HG03175 (cell line): ENCODE data around the gene OR52B2.
"Not testable (repeated sequence)": the region's sequence is repeated elsewhere in the genome, so short reads cannot be mapped to it uniquely, and the experiment has no call there.

ENCODE experiments used
- ATAC-seq: cut with Tn5 transposase; IDR thresholded peaks from one replicate; pipeline ENCODE4 v1.9.1; 2021; ENCODE audit warnings: mild to moderate bottlenecking, moderate library complexity; ENCODE audit not compliant: unreplicated experiment

OR52B2 gene

DNA sequence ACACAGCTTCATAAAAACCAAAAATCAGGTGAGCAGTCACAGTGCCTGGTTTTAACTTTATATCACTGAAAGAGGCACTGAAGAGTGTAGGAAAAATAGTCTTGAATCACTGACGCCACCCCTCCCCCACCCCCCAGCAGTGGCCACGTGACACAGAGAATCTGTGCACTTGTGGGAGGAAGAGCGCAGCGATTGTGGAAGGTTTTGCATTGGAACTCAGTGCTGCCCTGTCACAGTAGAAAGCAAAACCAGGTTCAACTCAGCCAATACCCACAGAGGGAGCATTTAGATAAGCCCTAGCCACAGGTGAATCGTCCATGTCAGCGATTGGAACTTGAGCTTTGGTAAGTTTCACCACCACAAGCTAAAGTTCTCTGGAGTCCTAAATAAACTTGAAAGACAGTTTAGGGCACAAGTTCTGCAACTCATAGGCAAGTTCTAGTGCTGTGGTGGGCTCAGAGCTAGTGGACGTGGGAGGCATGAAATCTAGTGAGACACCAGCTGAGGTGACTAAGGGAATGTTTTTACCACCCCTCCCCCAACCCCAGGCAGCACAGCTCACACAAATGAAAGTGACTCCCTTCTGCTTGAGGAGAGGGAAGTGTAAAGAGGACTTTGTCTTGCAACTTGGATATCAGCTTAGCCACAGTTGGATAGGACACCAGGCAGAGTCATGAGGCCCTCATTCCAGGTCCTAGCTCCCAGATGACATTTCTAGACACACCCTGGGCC, 13.3 kb downstream of the OR52B2 start:
- ATAC-seq: no peak

- no peak for ATAC-seq
Measured at GRCh38 chr11:6152126-6152525, 18.0 kb downstream of the OR52B2 start.

DNA sequence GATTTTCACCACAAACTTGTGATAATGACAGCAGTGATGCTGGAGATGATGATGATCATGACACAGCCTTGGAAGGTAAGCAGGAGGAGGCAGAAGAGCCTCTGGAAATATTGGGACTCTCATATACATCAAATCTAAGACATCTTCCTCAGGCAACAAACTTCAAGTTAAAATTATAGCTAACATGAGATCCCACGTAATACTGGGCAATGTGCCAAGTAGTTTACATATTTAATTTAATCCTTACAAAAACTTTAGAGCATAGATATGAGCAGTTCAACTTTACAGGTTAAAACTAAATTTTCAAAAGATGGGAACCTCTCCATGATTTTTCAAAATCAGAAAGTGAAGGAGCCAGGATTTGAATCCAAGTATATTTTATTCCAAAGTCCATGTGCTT, 19.0 kb downstream of the OR52B2 start:
- no peak for ATAC-seq

GRCh38 chr11:6143737-6144136, 26.4 kb downstream of the OR52B2 start:
- ATAC-seq: not testable (repeated sequence)

DNA sequence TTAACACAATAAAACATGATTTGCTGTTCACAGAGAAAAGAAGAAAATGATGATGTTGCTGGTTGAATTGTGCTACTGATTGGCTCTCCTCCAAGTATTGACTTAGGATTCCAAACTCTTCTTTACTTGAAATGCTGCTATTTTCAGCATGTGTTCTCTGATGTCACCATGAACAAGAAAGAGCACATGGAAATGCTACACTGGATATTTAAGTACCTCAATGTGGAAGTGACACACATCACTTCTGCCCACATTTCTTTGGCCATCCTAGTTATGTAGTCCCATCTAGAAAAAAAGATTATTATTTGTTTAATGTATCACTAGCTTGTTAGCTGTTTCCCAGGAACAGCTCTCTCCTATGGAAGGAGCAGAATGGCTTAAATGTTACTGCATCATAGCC, 27.2 kb downstream of the OR52B2 start:
- ATAC-seq: no peak

GRCh38 chr11:6135936-6136335, 34.2 kb downstream of the OR52B2 start:
- not testable (repeated sequence) for ATAC-seq

DNA sequence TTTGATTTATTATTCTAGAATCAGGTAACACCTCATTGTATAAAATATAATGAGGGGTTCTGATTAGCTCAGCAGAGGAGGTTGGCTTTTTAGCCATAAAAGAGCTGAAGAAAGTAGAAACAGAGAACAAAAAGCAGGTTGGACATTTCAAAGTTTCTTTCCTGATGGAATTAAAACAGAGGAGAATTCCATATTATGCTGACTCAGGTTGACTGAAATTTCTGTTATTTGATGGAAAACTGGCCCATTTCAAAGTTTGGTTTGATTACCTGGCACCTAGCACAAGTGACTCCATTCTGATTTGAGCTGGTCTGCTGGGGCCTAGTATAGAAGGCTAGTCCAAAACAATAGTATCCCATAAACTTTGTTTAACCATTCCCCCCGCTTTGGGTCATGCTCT, 37.7 kb downstream of the OR52B2 start:
- no peak for ATAC-seq

GRCh38 chr11:6129635-6130034, 40.5 kb downstream of the OR52B2 start:
- ATAC-seq: no peak

DNA sequence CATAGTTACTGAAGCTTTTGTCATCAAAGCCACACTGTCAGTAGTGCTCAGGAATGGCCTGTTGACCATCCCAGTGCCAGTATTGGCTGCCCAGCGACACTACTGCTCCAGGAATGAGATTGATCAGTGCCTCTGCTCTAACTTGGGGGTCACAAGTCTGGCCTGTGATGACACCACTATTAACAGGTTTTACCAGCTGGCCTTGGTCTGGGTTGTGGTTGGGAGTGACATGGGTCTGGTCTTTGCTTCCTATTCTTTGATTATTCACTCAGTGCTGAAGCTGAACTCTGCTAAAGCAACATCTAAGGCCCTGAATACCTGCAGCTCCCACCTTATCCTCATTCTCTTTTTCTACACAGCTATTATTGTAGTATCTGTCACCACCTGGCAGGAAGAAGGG, 41.1 kb downstream of the OR52B2 start:
- no peak for ATAC-seq

DNA sequence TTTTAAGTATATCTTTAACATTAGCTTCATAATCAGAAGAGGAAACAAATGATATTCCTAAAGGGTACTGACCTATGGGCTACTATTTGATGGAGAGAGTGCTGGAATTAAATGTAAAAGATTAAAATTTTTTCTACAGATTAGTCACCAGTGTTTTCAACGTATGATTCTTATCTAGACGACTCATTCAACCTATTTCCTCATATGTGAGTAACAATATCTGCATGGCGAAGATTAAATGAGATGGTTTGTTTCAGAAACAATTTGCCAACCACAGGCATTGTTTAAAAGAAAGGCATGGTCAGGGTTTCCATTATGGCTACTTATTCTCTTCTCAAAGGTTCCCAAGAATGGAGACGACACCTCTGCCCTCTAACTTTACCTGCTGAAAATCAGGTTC, 42.2 kb downstream of the OR52B2 start:
- no peak for ATAC-seq

GRCh38 chr11:6124245-6124644, 45.9 kb downstream of the OR52B2 start:
- no peak for ATAC-seq
